Measurements from ENCODE around the gene TMEM140. TPM values are rescaled to one million over a fixed set of nuclear protein-coding genes. Genes with fewer than 3 reads are reported as not detected.

Gene TMEM140
- polyA plus RNA-seq, 1 donor (not counting 4 experiments of a cell fraction or from before 2014, with no cell fraction given), result 0.17 TPM

DNA sequence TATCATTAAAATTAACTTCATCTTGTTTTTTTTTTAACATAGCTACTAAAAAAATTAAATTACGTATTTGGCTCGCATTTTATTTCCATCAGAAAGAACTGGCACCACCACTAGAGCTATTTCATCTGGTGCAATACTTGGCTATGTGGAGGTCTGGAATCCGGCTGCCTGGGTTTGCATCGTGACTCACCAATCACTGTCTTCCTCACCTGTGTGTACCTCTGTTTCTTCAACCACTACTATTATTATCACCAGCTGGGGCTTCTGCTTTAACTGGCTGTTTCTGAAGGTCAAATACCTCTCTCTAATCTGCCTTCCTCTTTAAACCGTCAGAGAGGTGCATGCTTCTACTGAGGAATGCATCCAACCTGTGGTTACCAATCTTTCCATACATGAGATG lies 57.0 kb downstream of the TMEM140 start:
- no peak overlapping the region for H3K4me3 ChIP-seq (ENCODE audit: control insufficient read depth in 2 of 3, extremely low read depth in 1 of 3, insufficient read depth in 2 of 3, low read depth in 1 of 3, low read length in 3 of 3)
- peaks cover 11 to 23% of the 10 kb centered on the region in 2 experiments for H3K36me3 ChIP-seq (ENCODE audit: control insufficient read depth in 2 of 2, extremely low read depth in 1 of 2, insufficient read depth in 2 of 2, low read length in 2 of 2)
- H3K4me2 ChIP-seq (ENCODE audit: control insufficient read depth, extremely low read depth, insufficient read depth, low read depth, low read length), result no peak overlapping the region
- H3K79me2 ChIP-seq (ENCODE audit: control insufficient read depth, insufficient read depth, low read length), result peaks cover 31% of the 10 kb centered on the region
- peaks cover 34% of the 10 kb centered on the region for H3K4me1 ChIP-seq (ENCODE audit: control insufficient read depth, extremely low read depth, insufficient read depth, low read length)
- DNase-seq (ENCODE audit: low read depth, low spot score) (no peak), FAIRE-seq (peak; percentile 9)
- no peaks in the 10 kb centered on the region for H4K20me1 ChIP-seq (ENCODE audit: control insufficient read depth, extremely low read depth, insufficient read depth, low read length)
- dilution Hi-C loops (cut with MboI; ENCODE audit: extremely low pct_ligation_motif_present, low sequenced_read_pairs), result no loop called here
- H3K9me1 ChIP-seq (ENCODE audit: control insufficient read depth, extremely low read depth, insufficient read depth, low read length), result no peaks in the 10 kb centered on the region
- TF ChIP-seq CTCF (optimal IDR thresholded peaks at IDR 0.05 in 1 of 3, IDR thresholded peaks at IDR 0.05 in 1 of 3, conservative IDR thresholded peaks at IDR 0.05 in 1 of 3; ENCODE audit: extremely low read depth in 1 of 3, insufficient read depth in 2 of 3, low read length in 3 of 3) (no peak), EZH2 (IDR thresholded peaks at IDR 0.05; ENCODE audit: low read length) (no peak)
- no peak overlapping the region for H3K9ac ChIP-seq (ENCODE audit: control insufficient read depth, extremely low read depth, insufficient read depth, low read length)
- no peaks in the 10 kb centered on the region for H3K27me3 ChIP-seq (ENCODE audit: control insufficient read depth, extremely low read depth, insufficient read depth, low read length)
- H2AFZ ChIP-seq (ENCODE audit: control insufficient read depth, low read length), result no peak overlapping the region
- H3K9me3 ChIP-seq (ENCODE audit: control insufficient read depth, low read depth, low read length), result no peaks in the 10 kb centered on the region
- H3K27ac ChIP-seq (ENCODE audit: control insufficient read depth, insufficient read depth, low read length), result no peak overlapping the region

- Histone ChIP-seq H3K9ac (ENCODE audit: control insufficient read depth, extremely low read depth, insufficient read depth, low read length) (no peak overlapping the region), H3K27me3 (ENCODE audit: control insufficient read depth, extremely low read depth, insufficient read depth, low read length) (no peaks in the 10 kb centered on the region), H4K20me1 (ENCODE audit: control insufficient read depth, extremely low read depth, insufficient read depth, low read length) (no peaks in the 10 kb centered on the region), H3K36me3 (ENCODE audit: control insufficient read depth in 2 of 2, extremely low read depth in 1 of 2, insufficient read depth in 2 of 2, low read length in 2 of 2) (peaks cover 9 to 23% of the 10 kb centered on the region in 2 experiments), H3K4me3 (ENCODE audit: control insufficient read depth in 2 of 3, extremely low read depth in 1 of 3, insufficient read depth in 2 of 3, low read depth in 1 of 3, low read length in 3 of 3) (no peak overlapping the region), H3K27ac (ENCODE audit: control insufficient read depth, insufficient read depth, low read length) (no peak overlapping the region), H3K79me2 (ENCODE audit: control insufficient read depth, insufficient read depth, low read length) (peaks cover 38% of the 10 kb centered on the region), H3K4me2 (ENCODE audit: control insufficient read depth, extremely low read depth, insufficient read depth, low read depth, low read length) (no peak overlapping the region), H3K4me1 (ENCODE audit: control insufficient read depth, extremely low read depth, insufficient read depth, low read length) (peaks cover 32% of the 10 kb centered on the region), H3K9me1 (ENCODE audit: control insufficient read depth, extremely low read depth, insufficient read depth, low read length) (no peaks in the 10 kb centered on the region), H3K9me3 (ENCODE audit: control insufficient read depth, low read depth, low read length) (no peaks in the 10 kb centered on the region), H2AFZ (ENCODE audit: control insufficient read depth, low read length) (no peak overlapping the region)
- dilution Hi-C loops (cut with MboI; ENCODE audit: extremely low pct_ligation_motif_present, low sequenced_read_pairs), result no loop called here
- DNase-seq (ENCODE audit: low read depth, low spot score), result no peak
- TF ChIP-seq CTCF (optimal IDR thresholded peaks at IDR 0.05 in 1 of 3, IDR thresholded peaks at IDR 0.05 in 1 of 3, conservative IDR thresholded peaks at IDR 0.05 in 1 of 3; ENCODE audit: extremely low read depth in 1 of 3, insufficient read depth in 2 of 3, low read length in 3 of 3) (no peak), EZH2 (IDR thresholded peaks at IDR 0.05; ENCODE audit: low read length) (no peak)
- FAIRE-seq, result no peak
Measured at GRCh38 chr7:135205850-135206249, 58.0 kb downstream of the TMEM140 start.
